ENCODE data around the gene A2M. TPM values are rescaled to one million over a fixed set of nuclear protein-coding genes. Genes with fewer than 3 reads are reported as not detected.

The A2M gene
- total RNA-seq, 1 donor from 2014 or later = 1.2 TPM

DNA sequence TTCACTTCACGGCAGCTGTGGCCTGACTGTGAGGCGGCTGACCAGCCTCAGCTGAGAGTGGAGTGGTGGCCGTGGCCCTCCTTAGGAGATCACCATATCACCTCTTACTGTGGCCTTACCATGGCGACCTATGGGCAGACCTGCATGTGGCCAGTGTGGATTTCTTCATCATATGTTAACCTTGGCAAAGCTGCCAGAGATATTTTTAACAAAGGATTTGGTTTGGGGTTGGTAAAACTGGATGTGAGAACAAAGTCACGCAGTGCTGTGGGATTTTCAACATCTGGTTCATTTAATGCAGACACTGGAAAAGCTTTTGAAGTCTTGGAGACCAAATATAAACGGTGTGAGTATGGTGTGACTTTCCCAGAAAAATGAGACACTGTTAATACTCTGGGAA is 79.5 kb downstream of the A2M start:
- H3K36me3 Mint-ChIP-seq (ENCODE audit: unreplicated experiment) = no peaks in the 10 kb centered on the region
- no peaks in the 10 kb centered on the region for H3K9me3 Mint-ChIP-seq (ENCODE audit: unreplicated experiment)
- no peak overlapping the region for H3K27ac Mint-ChIP-seq (ENCODE audit: unreplicated experiment)
- TF ChIP-seq, protein P1, sequence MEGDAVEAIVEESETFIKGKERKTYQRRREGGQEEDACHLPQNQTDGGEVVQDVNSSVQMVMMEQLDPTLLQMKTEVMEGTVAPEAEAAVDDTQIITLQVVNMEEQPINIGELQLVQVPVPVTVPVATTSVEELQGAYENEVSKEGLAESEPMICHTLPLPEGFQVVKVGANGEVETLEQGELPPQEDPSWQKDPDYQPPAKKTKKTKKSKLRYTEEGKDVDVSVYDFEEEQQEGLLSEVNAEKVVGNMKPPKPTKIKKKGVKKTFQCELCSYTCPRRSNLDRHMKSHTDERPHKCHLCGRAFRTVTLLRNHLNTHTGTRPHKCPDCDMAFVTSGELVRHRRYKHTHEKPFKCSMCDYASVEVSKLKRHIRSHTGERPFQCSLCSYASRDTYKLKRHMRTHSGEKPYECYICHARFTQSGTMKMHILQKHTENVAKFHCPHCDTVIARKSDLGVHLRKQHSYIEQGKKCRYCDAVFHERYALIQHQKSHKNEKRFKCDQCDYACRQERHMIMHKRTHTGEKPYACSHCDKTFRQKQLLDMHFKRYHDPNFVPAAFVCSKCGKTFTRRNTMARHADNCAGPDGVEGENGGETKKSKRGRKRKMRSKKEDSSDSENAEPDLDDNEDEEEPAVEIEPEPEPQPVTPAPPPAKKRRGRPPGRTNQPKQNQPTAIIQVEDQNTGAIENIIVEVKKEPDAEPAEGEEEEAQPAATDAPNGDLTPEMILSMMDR (IDR thresholded peaks at IDR 0.05) = no peak
- DNase-seq (ENCODE audit: extremely low spot score, unreplicated experiment) = no peak
- no peak overlapping the region for H3K4me3 Mint-ChIP-seq (ENCODE audit: unreplicated experiment)
- H3K4me1 Mint-ChIP-seq (ENCODE audit: unreplicated experiment) = no peaks in the 10 kb centered on the region
- peaks cover 8% of the 10 kb centered on the region for H3K27me3 Mint-ChIP-seq (ENCODE audit: unreplicated experiment)

DNA sequence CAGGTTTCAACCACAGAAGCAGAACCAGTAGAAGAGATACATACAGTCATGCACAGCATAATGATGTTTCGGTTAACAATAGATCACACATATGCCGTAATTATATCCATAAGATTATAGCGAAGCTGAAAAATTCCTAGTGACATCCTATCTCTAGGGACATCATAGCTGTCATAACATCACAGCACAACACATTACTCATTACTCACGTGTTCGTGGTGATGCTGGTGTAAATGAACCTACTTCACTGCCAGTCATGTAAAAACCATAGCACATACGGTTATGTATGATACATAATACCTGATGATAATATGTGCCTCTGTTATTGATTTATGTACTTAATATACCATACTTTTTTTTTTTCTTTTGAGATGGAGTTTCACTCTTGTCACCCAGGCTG is 81.6 kb downstream of the A2M start:
- no peak for DNase-seq (ENCODE audit: extremely low spot score, unreplicated experiment)
- Mint-ChIP-seq H3K27ac (ENCODE audit: unreplicated experiment) (no peak overlapping the region), H3K9me3 (ENCODE audit: unreplicated experiment) (no peaks in the 10 kb centered on the region), H3K27me3 (ENCODE audit: unreplicated experiment) (no peaks in the 10 kb centered on the region), H3K4me3 (ENCODE audit: unreplicated experiment) (no peak overlapping the region), H3K36me3 (ENCODE audit: unreplicated experiment) (no peaks in the 10 kb centered on the region), H3K4me1 (ENCODE audit: unreplicated experiment) (no peaks in the 10 kb centered on the region)
- TF ChIP-seq, protein P1 (IDR thresholded peaks at IDR 0.05) = no peak

DNA sequence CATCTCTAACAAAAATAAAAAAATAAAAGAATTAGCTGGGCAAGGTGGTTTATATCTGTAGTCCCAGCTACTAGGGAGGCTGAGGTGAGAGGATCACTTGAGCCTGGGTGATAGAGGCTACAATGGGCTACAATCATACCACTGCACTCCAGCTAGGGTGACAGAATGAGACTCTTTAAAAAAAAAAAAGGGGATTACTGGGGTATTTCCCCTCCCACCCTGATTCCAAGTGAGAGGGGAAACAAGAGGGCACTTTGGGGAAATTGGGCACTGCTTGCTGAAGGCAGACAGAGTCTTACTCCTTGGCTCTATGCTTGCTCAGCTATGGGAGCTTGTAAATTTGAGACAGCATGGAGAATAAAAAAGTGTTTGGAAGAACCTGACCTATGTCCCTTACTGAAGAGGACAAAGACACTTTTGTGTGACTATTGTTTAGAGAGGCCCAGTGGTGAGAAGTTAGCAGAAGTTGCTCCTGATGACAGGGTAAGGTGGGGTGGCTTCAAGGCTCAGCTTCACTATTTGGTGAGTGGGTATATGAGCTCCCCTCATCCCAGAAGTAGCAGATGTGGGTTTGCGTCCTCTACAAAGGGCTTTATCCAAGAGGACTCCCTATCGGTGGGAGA is 82.3 kb downstream of the A2M start:
- H3K27me3 Mint-ChIP-seq (ENCODE audit: unreplicated experiment) = no peaks in the 10 kb centered on the region
- TF ChIP-seq, protein P1 (IDR thresholded peaks at IDR 0.05) = no peak
- H3K27ac Mint-ChIP-seq (ENCODE audit: unreplicated experiment) = no peak overlapping the region

DNA sequence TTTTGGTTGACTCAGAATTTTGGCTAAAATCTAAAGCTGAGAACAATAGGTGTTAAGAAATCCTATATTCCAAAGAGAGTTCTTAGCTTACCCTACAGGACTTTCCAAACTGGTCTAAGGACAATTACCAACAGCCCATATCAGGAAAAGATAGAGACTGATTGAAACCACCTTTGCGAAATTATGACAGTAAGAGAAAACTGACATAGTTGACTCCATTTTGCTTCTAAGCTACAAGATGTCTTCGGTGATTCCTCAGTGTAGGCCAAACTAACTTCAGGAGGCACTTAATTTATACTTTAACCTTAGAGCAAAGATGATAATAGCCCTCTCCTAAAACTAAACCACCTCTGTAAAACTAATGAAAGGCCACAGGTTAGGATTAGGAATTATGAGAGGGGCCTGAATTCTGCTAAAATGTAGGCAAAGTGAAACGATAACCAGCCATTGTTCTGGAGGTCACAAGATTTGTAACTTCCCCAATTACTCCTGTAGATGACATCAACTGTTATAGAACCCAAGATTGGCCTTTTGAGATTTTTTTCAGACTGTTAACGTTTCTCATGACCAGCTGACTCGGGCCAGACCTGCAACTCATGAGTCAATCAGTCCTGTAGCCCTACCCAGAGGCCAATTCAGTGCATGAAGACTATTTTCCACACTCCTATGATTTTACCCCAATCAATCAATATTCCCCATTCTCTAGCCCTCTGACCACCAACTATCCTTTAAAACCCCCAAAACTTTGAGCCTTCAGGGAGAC is 83.3 kb downstream of the A2M start:
- Mint-ChIP-seq H3K27ac (ENCODE audit: unreplicated experiment) (no peak overlapping the region), H3K9me3 (ENCODE audit: unreplicated experiment) (no peaks in the 10 kb centered on the region), H3K27me3 (ENCODE audit: unreplicated experiment) (no peaks in the 10 kb centered on the region), H3K36me3 (ENCODE audit: unreplicated experiment) (no peaks in the 10 kb centered on the region), H3K4me3 (ENCODE audit: unreplicated experiment) (no peak overlapping the region), H3K4me1 (ENCODE audit: unreplicated experiment) (no peaks in the 10 kb centered on the region)
- DNase-seq (ENCODE audit: extremely low spot score, unreplicated experiment) = no peak
- TF ChIP-seq, protein P1 (IDR thresholded peaks at IDR 0.05) = no peak

More for the DNA sequence above, 82.3 kb downstream of the A2M start:
- DNase-seq (ENCODE audit: extremely low spot score, unreplicated experiment) = no peak
- Mint-ChIP-seq H3K36me3 (ENCODE audit: unreplicated experiment) (no peaks in the 10 kb centered on the region), H3K9me3 (ENCODE audit: unreplicated experiment) (no peaks in the 10 kb centered on the region), H3K4me3 (ENCODE audit: unreplicated experiment) (no peak overlapping the region), H3K4me1 (ENCODE audit: unreplicated experiment) (no peaks in the 10 kb centered on the region)

DNA sequence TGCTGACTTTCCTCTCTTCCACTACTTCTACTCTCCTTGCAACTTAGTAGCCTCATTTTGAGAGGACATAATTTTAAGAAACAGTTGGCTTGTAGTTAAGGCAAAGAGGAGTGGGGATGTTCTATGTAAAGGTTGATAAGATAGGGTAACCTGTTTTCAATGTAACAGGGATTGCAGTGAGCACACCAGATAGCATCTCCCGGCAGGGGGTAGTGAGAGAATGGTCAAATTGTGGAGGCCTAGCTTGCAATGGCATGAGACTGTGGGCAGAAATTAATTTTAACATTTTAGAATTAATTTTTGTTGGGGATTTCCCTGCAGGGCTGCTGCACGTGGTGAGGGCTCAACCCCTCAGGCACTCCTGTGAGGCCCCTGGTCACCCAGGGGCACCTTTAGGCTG is 84.9 kb downstream of the A2M start:
- Mint-ChIP-seq H3K36me3 (ENCODE audit: unreplicated experiment) (no peaks in the 10 kb centered on the region), H3K4me1 (ENCODE audit: unreplicated experiment) (no peaks in the 10 kb centered on the region), H3K27me3 (ENCODE audit: unreplicated experiment) (no peaks in the 10 kb centered on the region), H3K27ac (ENCODE audit: unreplicated experiment) (no peak overlapping the region), H3K4me3 (ENCODE audit: unreplicated experiment) (no peak overlapping the region), H3K9me3 (ENCODE audit: unreplicated experiment) (no peaks in the 10 kb centered on the region)
- no peak for DNase-seq (ENCODE audit: extremely low spot score, unreplicated experiment)
- TF ChIP-seq, protein P1 (IDR thresholded peaks at IDR 0.05) = no peak
